Stimulated activated CD4-positive, alpha-beta T cell treated with anti-CD3 and anti-CD28 coated beads, Interleukin-1b, Interleukin-23, amount 100 ng/mL, for 24 hours (primary cell): Measurements from ENCODE around the gene MICAL2.

Experiments used
- DNase-seq, 4 experiments: peaks; one replicate each; pipeline ENCODE4 v3.0.0-alpha.2; 2020; ENCODE audit warnings: low read depth in 4 of 4, low spot score in 1 of 4

MICAL2 gene

GRCh38 chr11:12114193-12115033 lies 4.0 kb downstream of the MICAL2 start:
- DNase-seq, result no peak

GRCh38 chr11:12116425-12117032 lies 6.1 kb downstream of the MICAL2 start:
- no peak for DNase-seq

- DNase-seq, result no peak
Measured at GRCh38 chr11:12117200-12117599, 6.8 kb downstream of the MICAL2 start.

GRCh38 chr11:12117611-12118010 lies 7.2 kb downstream of the MICAL2 start:
- DNase-seq, result no peak

- DNase-seq, result no peak
Measured at GRCh38 chr11:12118949-12119348, 8.6 kb downstream of the MICAL2 start.

- DNase-seq, result no peak
Measured at GRCh38 chr11:12119502-12119901, 9.1 kb downstream of the MICAL2 start.

GRCh38 chr11:12120031-12121008 lies 9.9 kb downstream of the MICAL2 start:
- no peak for DNase-seq

GRCh38 chr11:12121011-12121410 lies 10.6 kb downstream of the MICAL2 start:
- no peak for DNase-seq

- DNase-seq, result no peak
Measured at GRCh38 chr11:12121517-12121916, 11.1 kb downstream of the MICAL2 start.

GRCh38 chr11:12122083-12122482 lies 11.7 kb downstream of the MICAL2 start:
- DNase-seq, result no peak

- DNase-seq, result no peak
Measured at GRCh38 chr11:12123273-12123672, 12.9 kb downstream of the MICAL2 start.

- no peak for DNase-seq
Measured at GRCh38 chr11:12123799-12124198, 13.4 kb downstream of the MICAL2 start.

- no peak for DNase-seq
Measured at GRCh38 chr11:12124306-12124705, 13.9 kb downstream of the MICAL2 start.

- DNase-seq, result no peak
Measured at GRCh38 chr11:12125609-12126149, 15.3 kb downstream of the MICAL2 start.

- DNase-seq, result no peak
Measured at GRCh38 chr11:12126344-12127019, 16.1 kb downstream of the MICAL2 start.

- DNase-seq, result no peak
Measured at GRCh38 chr11:12127206-12127898, 17.0 kb downstream of the MICAL2 start.

- DNase-seq, result no peak
Measured at GRCh38 chr11:12128301-12128751, 17.9 kb downstream of the MICAL2 start.

GRCh38 chr11:12129227-12129626 lies 18.8 kb downstream of the MICAL2 start:
- DNase-seq, result no peak

GRCh38 chr11:12130180-12130980 lies 20.0 kb downstream of the MICAL2 start:
- DNase-seq, result no peak
